OCI-LY1 (cell line): Measurements from ENCODE around the gene GCC1.

ENCODE experiments used
- EZH2 ChIP-seq: fragments of 200-600 bp; sonication (generic), shearing (Covaris generic); IDR thresholded peaks from 2 replicates; pipeline ENCODE4 v1.8.0; 2017; ENCODE audit warnings: borderline replicate concordance, mixed run types, mild to moderate bottlenecking, antibody characterized with exemption, low read length, moderate library complexity, mixed read lengths
- TF ChIP-seq, protein P1 (sequence below): fragments of 200-600 bp; sonication (generic), shearing (Covaris generic); IDR thresholded peaks from 2 replicates; pipeline ENCODE4 v1.5.1; 2017; ENCODE audit warnings: mild to moderate bottlenecking, antibody characterized with exemption, low read length, moderate library complexity, mixed read lengths

DNA sequence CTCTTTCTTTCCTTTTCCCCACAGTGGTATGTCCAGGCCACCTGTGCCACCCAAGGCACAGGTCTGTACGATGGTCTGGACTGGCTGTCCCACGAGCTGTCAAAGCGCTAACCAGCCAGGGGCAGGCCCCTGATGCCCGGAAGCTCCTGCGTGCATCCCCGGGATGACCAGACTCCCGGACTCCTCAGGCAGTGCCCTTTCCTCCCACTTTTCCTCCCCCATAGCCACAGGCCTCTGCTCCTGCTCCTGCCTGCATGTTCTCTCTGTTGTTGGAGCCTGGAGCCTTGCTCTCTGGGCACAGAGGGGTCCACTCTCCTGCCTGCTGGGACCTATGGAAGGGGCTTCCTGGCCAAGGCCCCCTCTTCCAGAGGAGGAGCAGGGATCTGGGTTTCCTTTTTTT, 5.8 kb upstream of the GCC1 start:
- TF ChIP-seq, protein P1, sequence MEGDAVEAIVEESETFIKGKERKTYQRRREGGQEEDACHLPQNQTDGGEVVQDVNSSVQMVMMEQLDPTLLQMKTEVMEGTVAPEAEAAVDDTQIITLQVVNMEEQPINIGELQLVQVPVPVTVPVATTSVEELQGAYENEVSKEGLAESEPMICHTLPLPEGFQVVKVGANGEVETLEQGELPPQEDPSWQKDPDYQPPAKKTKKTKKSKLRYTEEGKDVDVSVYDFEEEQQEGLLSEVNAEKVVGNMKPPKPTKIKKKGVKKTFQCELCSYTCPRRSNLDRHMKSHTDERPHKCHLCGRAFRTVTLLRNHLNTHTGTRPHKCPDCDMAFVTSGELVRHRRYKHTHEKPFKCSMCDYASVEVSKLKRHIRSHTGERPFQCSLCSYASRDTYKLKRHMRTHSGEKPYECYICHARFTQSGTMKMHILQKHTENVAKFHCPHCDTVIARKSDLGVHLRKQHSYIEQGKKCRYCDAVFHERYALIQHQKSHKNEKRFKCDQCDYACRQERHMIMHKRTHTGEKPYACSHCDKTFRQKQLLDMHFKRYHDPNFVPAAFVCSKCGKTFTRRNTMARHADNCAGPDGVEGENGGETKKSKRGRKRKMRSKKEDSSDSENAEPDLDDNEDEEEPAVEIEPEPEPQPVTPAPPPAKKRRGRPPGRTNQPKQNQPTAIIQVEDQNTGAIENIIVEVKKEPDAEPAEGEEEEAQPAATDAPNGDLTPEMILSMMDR, result no peak
- no peak for TF ChIP-seq EZH2
